Glutamatergic neuron (in vitro differentiated cells): Measurements from ENCODE around the gene NPTX1. TPM values are rescaled to one million over a fixed set of nuclear protein-coding genes. Genes with fewer than 3 reads are reported as not detected.

Source experiments
- DNase-seq: peaks from one replicate; pipeline ENCODE4 v3.0.0; 2022
- H3K27ac Mint-ChIP-seq: one replicate; pipeline ENCODE4 v1.8.0; 2020; ENCODE audit warnings: mild to moderate bottlenecking, mixed read lengths, inconsistent platforms; ENCODE audit not compliant: unreplicated experiment
- H3K27me3 Mint-ChIP-seq: one replicate; pipeline ENCODE4 v1.8.0; 2020; ENCODE audit warnings: mild to moderate bottlenecking, moderate library complexity, mixed read lengths, inconsistent platforms; ENCODE audit not compliant: unreplicated experiment
- H3K36me3 Mint-ChIP-seq: one replicate; pipeline ENCODE4 v1.8.0; 2020; ENCODE audit warnings: mild to moderate bottlenecking, mixed read lengths, inconsistent platforms; ENCODE audit not compliant: unreplicated experiment
- H3K4me1 Mint-ChIP-seq: one replicate; pipeline ENCODE4 v1.8.0; 2020; ENCODE audit warnings: mild to moderate bottlenecking, low read depth, mixed read lengths, inconsistent platforms; ENCODE audit not compliant: unreplicated experiment
- H3K4me3 Mint-ChIP-seq: one replicate; pipeline ENCODE4 v1.8.0; 2020; ENCODE audit warnings: mild to moderate bottlenecking, mixed read lengths, inconsistent platforms; ENCODE audit not compliant: unreplicated experiment
- H3K9me3 Mint-ChIP-seq: one replicate; pipeline ENCODE4 v1.8.0; 2020; ENCODE audit warnings: mild to moderate bottlenecking, moderate library complexity, mixed read lengths, inconsistent platforms; ENCODE audit not compliant: unreplicated experiment
- CTCF ChIP-seq: fragments of 200-600 bp; sonication (generic); IDR thresholded peaks from one replicate; pipeline ENCODE4 v1.5.0; 2021; ENCODE audit not compliant: partially characterized antibody, unreplicated experiment
- long read RNA-seq: library from polyadenylated mRNA; unstranded; transcript quantifications from one replicate; pipeline ENCODE4 v2.0.0, GENCODE V29; 2020; ENCODE audit not compliant: unreplicated experiment
- total RNA-seq: library from RNA; stranded (reverse); fragmentation: NEBNext Ultra II Directional; extraction: Animal tissue kit (Norgen Biotek cat#: 25700); gene quantifications from one replicate; pipeline ENCODE4 v1.2.1, GENCODE V29; 2021; ENCODE audit not compliant: unreplicated experiment

The NPTX1 gene
- 18.1 TPM for total RNA-seq
- long read RNA-seq, partial matches to known transcripts, result 0 of 1 reads
- long read RNA-seq, other reads (novel, unspliced or antisense), result 1 of 1 reads

GRCh38 chr17:80475910-80476876 lies at the start of gene NPTX1:
Gene NPTX1 (minus strand): TSS chr17:80476607. CDS start chr17:80476446, 161 bp downstream.
- peaks cover 24% of the 10 kb centered on the region for H3K27me3 Mint-ChIP-seq
- peak; percentile 59 for DNase-seq
- H3K4me1 Mint-ChIP-seq, result peaks cover 13% of the 10 kb centered on the region
- no peak for TF ChIP-seq CTCF
- H3K4me3 Mint-ChIP-seq, result peak within 1 kb of the TSS; percentile 91
- H3K27ac Mint-ChIP-seq, result no peak within 1 kb of the TSS
- no peaks in the 10 kb centered on the region for H3K36me3 Mint-ChIP-seq
- peaks cover 6% of the 10 kb centered on the region for H3K9me3 Mint-ChIP-seq

GRCh38 chr17:80523956-80524712 lies 47.7 kb upstream of the NPTX1 start:
- no peak for TF ChIP-seq CTCF
- H3K4me3 Mint-ChIP-seq, result no peak overlapping the region
- H3K4me1 Mint-ChIP-seq, result peaks cover 15% of the 10 kb centered on the region
- H3K9me3 Mint-ChIP-seq, result peaks cover 3% of the 10 kb centered on the region
- H3K36me3 Mint-ChIP-seq, result no peaks in the 10 kb centered on the region
- H3K27ac Mint-ChIP-seq, result no peak overlapping the region
- H3K27me3 Mint-ChIP-seq, result peaks cover 6% of the 10 kb centered on the region
- DNase-seq, result no peak

- Mint-ChIP-seq H3K4me3 (no peak overlapping the region), H3K27me3 (peaks cover 6% of the 10 kb centered on the region), H3K4me1 (peaks cover 12% of the 10 kb centered on the region), H3K36me3 (no peaks in the 10 kb centered on the region), H3K9me3 (peaks cover 5% of the 10 kb centered on the region), H3K27ac (no peak overlapping the region)
- no peak for TF ChIP-seq CTCF
- DNase-seq, result no peak
Observed at GRCh38 chr17:80523054-80523744, 46.8 kb upstream of the NPTX1 start.

- Mint-ChIP-seq H3K4me3 (no peak overlapping the region), H3K4me1 (peaks cover 19% of the 10 kb centered on the region), H3K9me3 (peaks cover 6% of the 10 kb centered on the region), H3K27me3 (peaks cover 4% of the 10 kb centered on the region), H3K36me3 (no peaks in the 10 kb centered on the region), H3K27ac (no peak overlapping the region)
- no peak for DNase-seq
- no peak for TF ChIP-seq CTCF
Observed at GRCh38 chr17:80520810-80521455, 44.5 kb upstream of the NPTX1 start.
